ENCODE results near the gene COBLL1.
"Not testable (repeated sequence)": the region's sequence is repeated elsewhere in the genome, so short reads cannot be mapped to it uniquely, and the experiment has no call there.

COBLL1 gene

GRCh38 chr2:164841719-164842623 lies at the start of gene COBLL1:
Gene COBLL1, minus strand, starts transcription at chr2:164841823. Its CDS starts 627 bp downstream, at chr2:164841196.
- in situ Hi-C loops (cut with HindIII; ENCODE audit: low pct_ligation_motif_present, low pct_unique_long_range_greater_than_20kb, low sequenced_read_pairs): no loop called here
- peak; percentile 85 for DNase-seq

GRCh38 chr2:164890544-164890943 lies 48.9 kb upstream of the COBLL1 start:
- in situ Hi-C loops (cut with HindIII; ENCODE audit: low pct_ligation_motif_present, low pct_unique_long_range_greater_than_20kb, low sequenced_read_pairs): no loop called here
- no peak for DNase-seq

GRCh38 chr2:164888592-164888991 lies 47.0 kb upstream of the COBLL1 start:
- in situ Hi-C loops (cut with HindIII; ENCODE audit: low pct_ligation_motif_present, low pct_unique_long_range_greater_than_20kb, low sequenced_read_pairs): no loop called here
- DNase-seq: no peak

GRCh38 chr2:164887434-164888144 lies 46.0 kb upstream of the COBLL1 start:
- in situ Hi-C loops (cut with HindIII; ENCODE audit: low pct_ligation_motif_present, low pct_unique_long_range_greater_than_20kb, low sequenced_read_pairs): no loop called here
- no peak for DNase-seq

GRCh38 chr2:164882276-164882675 lies 40.7 kb upstream of the COBLL1 start:
- no peak for DNase-seq

GRCh38 chr2:164881524-164881923 lies 39.9 kb upstream of the COBLL1 start:
- no peak for DNase-seq
- in situ Hi-C loops (cut with HindIII; ENCODE audit: low pct_ligation_motif_present, low pct_unique_long_range_greater_than_20kb, low sequenced_read_pairs): no loop called here

More at GRCh38 chr2:164882276-164882675, 40.7 kb upstream of the COBLL1 start:
- in situ Hi-C loops (cut with HindIII; ENCODE audit: low pct_ligation_motif_present, low pct_unique_long_range_greater_than_20kb, low sequenced_read_pairs): no loop called here

- no peak for DNase-seq
- in situ Hi-C loops (cut with HindIII; ENCODE audit: low pct_ligation_motif_present, low pct_unique_long_range_greater_than_20kb, low sequenced_read_pairs): no loop called here
These were observed 38.4 kb upstream of the COBLL1 start for GRCh38 chr2:164879901-164880535.

GRCh38 chr2:164877927-164878326 lies 36.3 kb upstream of the COBLL1 start:
- DNase-seq: no peak
- in situ Hi-C loops (cut with HindIII; ENCODE audit: low pct_ligation_motif_present, low pct_unique_long_range_greater_than_20kb, low sequenced_read_pairs): no loop called here

- in situ Hi-C loops (cut with HindIII; ENCODE audit: low pct_ligation_motif_present, low pct_unique_long_range_greater_than_20kb, low sequenced_read_pairs): no loop called here
- DNase-seq: no peak
These were observed 35.5 kb upstream of the COBLL1 start for GRCh38 chr2:164877169-164877568.

GRCh38 chr2:164875334-164876205 lies 33.9 kb upstream of the COBLL1 start:
- no peak for DNase-seq
- in situ Hi-C loops (cut with HindIII; ENCODE audit: low pct_ligation_motif_present, low pct_unique_long_range_greater_than_20kb, low sequenced_read_pairs): no loop called here

- in situ Hi-C loops (cut with HindIII; ENCODE audit: low pct_ligation_motif_present, low pct_unique_long_range_greater_than_20kb, low sequenced_read_pairs): no loop called here
- no peak for DNase-seq
These were observed 31.7 kb upstream of the COBLL1 start for GRCh38 chr2:164873210-164873908.

GRCh38 chr2:164871404-164871803 lies 29.8 kb upstream of the COBLL1 start:
- no peak for DNase-seq
- in situ Hi-C loops (cut with HindIII; ENCODE audit: low pct_ligation_motif_present, low pct_unique_long_range_greater_than_20kb, low sequenced_read_pairs): no loop called here

- in situ Hi-C loops (cut with HindIII; ENCODE audit: low pct_ligation_motif_present, low pct_unique_long_range_greater_than_20kb, low sequenced_read_pairs): no loop called here
- DNase-seq: no peak
These were observed 27.8 kb upstream of the COBLL1 start for GRCh38 chr2:164869420-164869772.

GRCh38 chr2:164868563-164869419 lies 27.2 kb upstream of the COBLL1 start:
- in situ Hi-C loops (cut with HindIII; ENCODE audit: low pct_ligation_motif_present, low pct_unique_long_range_greater_than_20kb, low sequenced_read_pairs): no loop called here
- DNase-seq: no peak

GRCh38 chr2:164867779-164868397 lies 26.3 kb upstream of the COBLL1 start:
- DNase-seq: no peak
- in situ Hi-C loops (cut with HindIII; ENCODE audit: low pct_ligation_motif_present, low pct_unique_long_range_greater_than_20kb, low sequenced_read_pairs): no loop called here

GRCh38 chr2:164866381-164866780 lies 24.8 kb upstream of the COBLL1 start:
- DNase-seq; in situ Hi-C loops (cut with HindIII; ENCODE audit: low pct_ligation_motif_present, low pct_unique_long_range_greater_than_20kb, low sequenced_read_pairs): not testable (repeated sequence)

GRCh38 chr2:164860694-164861042 lies 19.0 kb upstream of the COBLL1 start:
- in situ Hi-C loops (cut with HindIII; ENCODE audit: low pct_ligation_motif_present, low pct_unique_long_range_greater_than_20kb, low sequenced_read_pairs): no loop called here
- DNase-seq: no peak
